C4-2B (cell line): ENCODE data around the gene UBE2F.
"Not testable (repeated sequence)": the region's sequence is repeated elsewhere in the genome, so short reads cannot be mapped to it uniquely, and the experiment has no call there.

Experiments
- H3K27ac ChIP-seq: fragments of 450-650 bp; 2 replicates; pipeline ENCODE4 v1.5.1; 2017
- ZFX ChIP-seq: fragments of 450-650 bp; IDR thresholded peaks from 2 replicates; pipeline ENCODE4 v1.6.1; 2017
- TF ChIP-seq, protein P1 (sequence below): fragments of 450-650 bp; conservative IDR thresholded peaks from 2 replicates; pipeline ENCODE4 v1.5.1; 2017; ENCODE audit warnings: mild to moderate bottlenecking

The UBE2F gene

DNA sequence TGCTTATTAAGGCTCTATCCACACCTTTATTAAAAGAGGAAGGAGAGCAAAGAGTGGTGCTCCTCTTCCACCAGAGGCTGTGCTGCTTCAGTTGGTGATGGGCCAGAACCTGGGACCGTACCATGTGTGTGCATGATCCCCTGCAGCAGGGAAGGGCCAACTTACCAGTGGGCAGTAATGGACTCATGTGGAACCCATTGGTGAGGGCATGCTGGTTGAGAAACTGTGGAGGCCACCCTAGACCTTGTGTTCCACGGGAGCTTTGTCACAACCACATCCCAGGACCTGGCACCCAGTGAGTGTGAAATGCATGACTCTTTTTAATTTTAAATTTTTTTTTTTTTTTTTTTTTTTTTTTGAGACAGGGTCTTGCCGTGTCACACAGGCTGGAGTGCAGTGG lies 5.4 kb downstream of the UBE2F start:
- no peak overlapping the region for H3K27ac ChIP-seq
- TF ChIP-seq, protein P1, sequence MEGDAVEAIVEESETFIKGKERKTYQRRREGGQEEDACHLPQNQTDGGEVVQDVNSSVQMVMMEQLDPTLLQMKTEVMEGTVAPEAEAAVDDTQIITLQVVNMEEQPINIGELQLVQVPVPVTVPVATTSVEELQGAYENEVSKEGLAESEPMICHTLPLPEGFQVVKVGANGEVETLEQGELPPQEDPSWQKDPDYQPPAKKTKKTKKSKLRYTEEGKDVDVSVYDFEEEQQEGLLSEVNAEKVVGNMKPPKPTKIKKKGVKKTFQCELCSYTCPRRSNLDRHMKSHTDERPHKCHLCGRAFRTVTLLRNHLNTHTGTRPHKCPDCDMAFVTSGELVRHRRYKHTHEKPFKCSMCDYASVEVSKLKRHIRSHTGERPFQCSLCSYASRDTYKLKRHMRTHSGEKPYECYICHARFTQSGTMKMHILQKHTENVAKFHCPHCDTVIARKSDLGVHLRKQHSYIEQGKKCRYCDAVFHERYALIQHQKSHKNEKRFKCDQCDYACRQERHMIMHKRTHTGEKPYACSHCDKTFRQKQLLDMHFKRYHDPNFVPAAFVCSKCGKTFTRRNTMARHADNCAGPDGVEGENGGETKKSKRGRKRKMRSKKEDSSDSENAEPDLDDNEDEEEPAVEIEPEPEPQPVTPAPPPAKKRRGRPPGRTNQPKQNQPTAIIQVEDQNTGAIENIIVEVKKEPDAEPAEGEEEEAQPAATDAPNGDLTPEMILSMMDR = no peak
- TF ChIP-seq ZFX = no peak

DNA sequence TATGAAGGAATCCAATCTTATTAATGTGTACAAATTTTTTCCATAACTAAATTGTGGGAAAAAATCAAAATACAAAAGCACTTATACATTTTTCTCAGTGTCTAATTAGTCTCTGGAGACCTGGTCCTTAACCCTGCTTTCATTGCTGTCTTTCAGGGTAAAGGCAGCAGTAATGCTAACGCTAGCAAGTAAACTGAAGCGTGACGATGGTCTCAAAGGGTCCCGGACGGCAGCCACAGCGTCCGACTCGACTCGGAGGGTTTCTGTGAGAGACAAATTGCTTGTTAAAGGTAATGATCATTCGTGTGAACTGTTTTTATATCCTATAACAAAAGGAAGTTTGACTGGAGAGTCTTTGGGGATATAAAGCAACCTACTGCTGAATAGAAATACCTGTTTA lies 6.1 kb downstream of the UBE2F start:
- TF ChIP-seq ZFX = no peak
- TF ChIP-seq, protein P1 = no peak
- no peak overlapping the region for H3K27ac ChIP-seq

DNA sequence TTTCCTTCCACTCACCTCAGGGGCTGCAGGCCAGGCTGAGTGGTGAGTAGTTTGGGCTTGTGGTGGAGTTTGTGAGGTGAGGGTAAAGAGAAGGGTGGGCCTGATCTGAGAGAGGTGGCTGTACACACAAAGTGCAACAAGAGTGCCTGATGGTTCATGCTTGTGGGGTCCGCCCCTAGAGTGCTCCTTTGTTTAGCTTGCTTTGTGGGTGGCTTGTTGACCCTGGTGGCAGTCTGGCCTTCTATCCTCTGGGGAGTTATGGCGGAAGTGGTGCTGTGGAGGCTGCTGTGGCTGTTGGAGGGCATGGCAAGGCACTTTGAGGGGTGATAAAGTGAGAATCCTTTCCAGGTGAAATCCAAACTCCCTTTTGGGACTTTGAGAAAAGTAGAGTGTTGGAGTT lies 10.6 kb downstream of the UBE2F start:
- TF ChIP-seq, protein P1 = no peak
- TF ChIP-seq ZFX = no peak
- H3K27ac ChIP-seq = no peak overlapping the region

DNA sequence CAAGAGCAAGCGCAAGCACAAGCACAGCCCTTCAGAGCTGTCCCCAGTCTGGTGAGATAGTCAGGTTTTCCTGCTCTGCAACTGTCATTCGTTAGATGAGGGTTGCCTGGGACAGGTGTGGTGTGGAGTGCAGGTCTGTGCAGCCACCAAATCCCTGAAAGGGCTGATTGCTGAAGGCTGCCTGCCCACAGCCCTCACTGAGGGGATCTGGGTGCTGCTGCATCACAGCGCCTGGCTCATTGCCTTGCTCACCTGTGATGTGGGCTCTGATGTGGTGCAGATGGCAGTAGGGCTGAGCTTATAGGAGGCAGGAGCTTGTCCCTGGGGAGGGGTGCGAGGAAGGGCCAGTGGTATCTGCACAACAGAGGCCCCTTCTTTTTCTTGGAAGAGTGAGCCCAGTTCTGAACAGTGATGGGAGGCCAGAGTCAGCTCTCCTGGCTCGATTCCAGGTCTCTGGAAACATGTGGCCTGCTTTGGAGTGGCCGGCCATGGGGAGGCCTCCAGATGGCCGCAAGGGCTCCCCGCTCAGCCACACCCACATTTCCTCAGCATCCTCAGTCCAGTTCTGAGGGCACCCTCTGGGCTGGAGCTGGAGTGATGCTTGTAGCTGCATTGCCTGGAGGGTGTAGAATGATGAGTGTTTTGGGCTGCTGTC lies 11.4 kb downstream of the UBE2F start:
- TF ChIP-seq ZFX = no peak
- TF ChIP-seq, protein P1 = no peak
- no peak overlapping the region for H3K27ac ChIP-seq

DNA sequence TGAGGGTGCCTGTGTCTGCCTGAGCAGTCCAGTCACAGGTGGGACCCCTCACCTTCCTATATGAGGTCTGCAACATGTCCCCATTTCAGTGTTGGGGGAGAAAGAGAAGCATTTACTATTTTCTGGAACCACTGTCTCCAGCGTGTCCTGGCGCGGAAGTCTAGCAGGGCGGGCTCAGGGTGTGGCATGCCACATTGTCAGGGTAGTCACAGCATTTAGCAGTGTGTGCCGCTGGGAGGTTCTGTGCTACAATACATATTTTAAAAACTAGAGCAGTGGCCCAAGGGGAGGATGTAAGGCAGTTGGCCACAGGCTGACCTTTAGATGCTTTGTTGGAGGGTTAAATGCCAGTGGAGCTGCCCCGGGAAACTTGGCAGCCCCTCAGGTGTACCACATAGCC lies 12.5 kb downstream of the UBE2F start:
- no peak overlapping the region for H3K27ac ChIP-seq
- TF ChIP-seq, protein P1 = no peak
- no peak for TF ChIP-seq ZFX

DNA sequence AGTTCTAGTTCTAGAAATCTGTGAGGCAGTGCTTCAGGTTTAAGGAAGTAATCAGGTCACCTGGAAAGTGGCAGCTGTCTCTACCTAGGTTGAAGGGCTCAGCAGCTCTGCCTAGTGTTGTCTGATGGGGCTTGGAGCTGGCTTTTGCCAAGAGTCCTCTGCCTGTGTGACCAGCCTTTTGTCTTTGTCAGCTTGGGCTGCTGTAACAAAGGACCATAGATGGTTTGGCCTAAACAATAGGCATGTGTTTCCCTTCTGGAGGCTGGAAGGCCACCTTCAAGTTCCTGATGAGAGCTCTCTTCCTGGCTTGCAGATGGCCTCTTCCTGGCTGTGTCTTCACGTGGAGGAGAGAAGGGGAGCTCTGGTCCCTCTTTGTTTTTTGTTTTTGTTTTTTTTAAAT lies 13.3 kb downstream of the UBE2F start:
- no peak for TF ChIP-seq ZFX
- TF ChIP-seq, protein P1 = no peak
- H3K27ac ChIP-seq = no peak overlapping the region

DNA sequence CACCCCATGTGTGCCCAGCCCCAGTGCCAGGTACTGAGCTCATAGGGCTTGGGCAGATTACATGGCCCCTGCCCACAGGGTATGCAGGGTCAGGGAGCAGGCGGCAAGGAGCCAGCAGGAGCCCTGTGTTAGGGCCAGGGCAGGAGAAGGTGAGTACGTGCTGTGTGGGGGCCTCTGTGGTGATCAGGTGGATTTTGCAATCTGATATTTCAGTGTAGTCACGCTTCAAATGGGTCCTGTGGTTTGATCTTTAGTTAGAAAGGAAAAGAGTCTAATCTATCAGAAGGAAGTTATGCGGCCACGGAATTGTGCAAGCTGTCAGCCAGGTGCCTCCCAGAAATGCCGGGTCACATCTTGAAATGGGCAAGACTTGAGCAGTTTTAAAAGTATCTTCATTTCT lies 13.9 kb downstream of the UBE2F start:
- TF ChIP-seq ZFX = no peak
- TF ChIP-seq, protein P1 = no peak
- H3K27ac ChIP-seq = no peak overlapping the region

DNA sequence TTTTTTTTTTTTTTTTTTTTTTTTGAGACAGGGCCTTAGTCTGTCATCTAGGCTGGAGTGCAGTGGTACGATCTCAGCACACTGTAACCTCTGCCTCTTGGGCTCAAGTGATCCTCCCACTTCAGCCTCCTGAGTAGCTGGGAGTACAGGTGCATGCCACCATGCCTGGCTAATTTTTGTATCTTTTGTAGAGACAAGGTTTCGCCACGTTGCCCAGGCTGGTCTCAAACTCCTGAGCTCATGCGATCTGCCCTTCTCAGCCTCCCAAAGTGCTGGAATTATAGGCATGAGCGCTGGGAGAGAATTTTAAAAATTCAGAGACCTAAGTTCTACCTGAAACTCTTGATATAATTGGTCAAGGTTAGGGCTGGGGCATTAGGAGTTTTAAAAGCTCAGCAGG lies 14.8 kb downstream of the UBE2F start:
- H3K27ac ChIP-seq = not testable (repeated sequence)
